ENCODE results near the gene PFKM.
"Not testable (repeated sequence)": the region's sequence is repeated elsewhere in the genome, so short reads cannot be mapped to it uniquely, and the experiment has no call there.

Gene PFKM

DNA sequence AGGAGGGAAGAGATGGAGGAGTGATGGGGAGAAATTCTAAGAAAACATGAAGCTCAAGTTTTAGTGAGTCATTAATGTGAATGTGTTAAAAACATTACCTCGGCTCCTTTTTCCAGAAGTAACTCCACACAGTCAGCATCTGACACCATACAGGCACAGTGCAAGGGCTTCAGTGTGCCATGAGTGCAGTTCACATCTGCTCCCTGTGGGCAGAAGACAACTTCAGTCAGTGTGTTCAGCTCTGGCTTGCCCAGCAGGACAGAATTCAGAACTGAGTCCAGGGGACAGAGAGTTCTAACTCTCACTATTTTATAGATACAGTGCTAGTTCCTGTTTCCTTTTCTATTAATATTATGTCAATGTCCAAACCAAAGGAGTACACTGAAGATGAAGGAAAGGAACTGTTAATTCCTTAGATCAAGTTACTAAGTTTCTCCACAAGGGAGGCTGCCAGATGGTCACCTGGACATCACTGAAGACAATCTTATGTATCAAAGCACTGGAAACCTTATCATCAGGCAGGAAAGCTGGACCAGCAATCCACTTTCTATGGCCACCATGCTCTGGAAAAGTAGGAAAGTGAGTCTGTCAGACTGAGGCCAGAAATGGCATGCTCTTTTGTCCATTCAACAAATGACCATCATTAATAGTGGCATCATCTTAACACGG lies 32.1 kb downstream of the PFKM start:
- H4K20me1 ChIP-seq = peaks cover 38% of the 10 kb centered on the region; the same call in 1 of the 2 replicates
- H3K36me3 ChIP-seq = peaks cover 84% of the 10 kb centered on the region
- no peak overlapping the region for H3K9ac ChIP-seq
- no peaks in the 10 kb centered on the region for H3K27me3 ChIP-seq
- H3K9me3 ChIP-seq = no peaks in the 10 kb centered on the region
- H3K4me3 ChIP-seq = no peak overlapping the region
- H3K27ac ChIP-seq = no peak overlapping the region
- H3K4me1 ChIP-seq = peaks cover 5% of the 10 kb centered on the region
- TF ChIP-seq Cebpa-rat (IDR thresholded peaks at IDR 0.05) = no peak
- no peak overlapping the region for H3K4me2 ChIP-seq

DNA sequence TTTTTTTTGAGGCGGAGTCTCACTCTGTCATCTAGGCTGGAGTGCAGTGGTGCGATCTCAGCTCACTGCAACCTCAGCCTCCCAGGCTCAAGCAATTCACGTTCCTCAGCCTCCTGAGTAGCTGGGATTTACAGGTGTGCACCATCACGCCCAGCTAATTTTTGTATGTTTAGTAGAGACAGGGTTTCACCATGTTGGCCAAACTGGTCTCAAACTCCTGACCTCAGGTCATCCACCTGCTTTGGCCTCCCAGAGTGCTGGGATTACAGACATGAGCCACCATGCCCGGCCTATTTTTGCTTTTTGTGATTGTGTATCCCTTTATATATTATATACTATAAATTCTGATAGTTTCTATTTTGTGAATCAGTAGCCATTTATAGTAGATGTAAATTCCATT lies 36.6 kb downstream of the PFKM start:
- not testable (repeated sequence) for H4K20me1 ChIP-seq, H3K9ac ChIP-seq, H3K9me3 ChIP-seq, H3K27me3 ChIP-seq, H3K27ac ChIP-seq, H3K4me3 ChIP-seq
- Histone ChIP-seq H3K36me3 (peaks cover 39% of the 10 kb centered on the region), H3K4me1 (peaks cover 17% of the 10 kb centered on the region), H3K4me2 (peak overlapping the region; percentile 95; the same call in 1 of the 2 replicates)

DNA sequence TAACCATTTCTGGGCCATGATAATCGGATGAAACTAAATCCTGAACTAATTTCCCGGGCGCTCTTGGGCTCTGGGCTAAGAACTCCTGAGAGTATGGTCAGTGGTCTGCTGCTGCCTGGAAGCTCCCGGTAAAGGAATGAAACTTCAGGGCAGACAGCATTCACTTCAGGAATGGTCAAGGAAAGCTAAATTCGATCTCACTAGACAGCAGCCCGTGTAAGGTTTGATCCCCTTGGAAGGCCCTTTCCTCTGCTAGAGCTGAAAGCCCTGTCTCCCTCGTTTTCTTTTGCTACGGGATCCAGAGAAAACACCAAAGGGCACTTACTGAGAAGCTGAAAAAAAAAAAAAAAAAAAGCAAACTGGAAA lies 37.5 kb downstream of the PFKM start:
- peak overlapping the region; percentile 82 for H3K9ac ChIP-seq
- H3K4me3 ChIP-seq = peak overlapping the region; percentile 83
- TF ChIP-seq Cebpa-rat (IDR thresholded peaks at IDR 0.05) = no peak
- H3K27ac ChIP-seq = peak overlapping the region; percentile 62
- H3K27me3 ChIP-seq = no peaks in the 10 kb centered on the region
- peaks cover 17% of the 10 kb centered on the region for H3K4me1 ChIP-seq
- H3K9me3 ChIP-seq = no peaks in the 10 kb centered on the region
- peak overlapping the region; percentile 95 for H3K4me2 ChIP-seq
- peaks cover 10% of the 10 kb centered on the region; the same call in 1 of the 2 replicates for H4K20me1 ChIP-seq
- peaks cover 30% of the 10 kb centered on the region for H3K36me3 ChIP-seq

DNA sequence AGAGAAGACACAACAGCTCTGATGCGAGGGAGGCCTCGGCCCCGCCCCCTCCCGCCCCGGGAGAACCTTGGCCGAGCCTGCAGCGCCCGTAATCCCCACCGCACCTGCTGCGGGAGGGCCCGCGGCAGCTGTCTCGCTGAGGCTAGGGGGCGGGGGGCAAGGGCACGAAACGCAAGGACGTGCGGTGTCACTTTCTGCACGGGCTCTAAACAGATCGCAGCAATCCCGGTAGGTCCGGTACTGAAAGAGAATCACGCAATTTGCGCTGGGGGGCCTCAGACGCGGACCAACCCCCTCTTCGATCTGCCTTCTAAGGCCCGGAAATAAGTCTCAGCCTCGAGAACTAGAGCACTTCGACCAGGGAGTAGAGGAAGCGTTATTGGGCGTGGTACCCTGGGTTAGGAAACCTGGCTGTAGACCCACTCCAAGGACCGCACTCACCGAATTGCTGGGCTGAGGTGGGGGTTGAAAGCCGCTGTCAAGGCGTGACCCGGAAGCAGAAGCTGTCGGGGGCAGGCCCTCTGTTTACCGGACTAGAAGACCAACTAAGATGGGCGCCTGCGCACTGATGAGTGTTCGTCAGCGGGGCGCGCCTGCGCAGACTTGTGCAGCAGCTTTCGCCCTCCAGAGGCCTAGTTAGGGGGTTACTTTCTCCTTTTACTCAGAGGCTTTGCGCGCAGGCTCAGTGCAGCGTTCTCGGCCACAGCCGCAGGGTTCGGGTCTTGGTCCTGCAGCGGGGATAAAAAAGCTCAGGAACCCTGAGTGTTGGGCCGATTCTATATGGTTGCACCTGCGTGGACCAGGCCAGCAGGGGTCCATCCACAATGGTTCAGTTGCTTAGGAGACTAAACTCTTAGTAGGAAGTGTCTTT lies 38.1 kb downstream of the PFKM start, which contains the start of gene ASB8:
ASB8 (minus strand) TSS at position 498 of the 871 bp plus-strand sequence. CDS start 4,019 bp downstream, outside the sequence.
- Histone ChIP-seq H3K27ac (peak within 1 kb of the TSS; percentile 62), H4K20me1 (peaks cover 10% of the 10 kb centered on the region; the same call in 1 of the 2 replicates), H3K4me2 (peak within 1 kb of the TSS; percentile 95), H3K27me3 (no peaks in the 10 kb centered on the region), H3K9me3 (no peaks in the 10 kb centered on the region), H3K36me3 (peaks cover 24% of the 10 kb centered on the region), H3K4me1 (peaks cover 17% of the 10 kb centered on the region), H3K4me3 (peak within 1 kb of the TSS; percentile 83), H3K9ac (peak within 1 kb of the TSS; percentile 82)
- TF ChIP-seq Cebpa-rat (IDR thresholded peaks at IDR 0.05) = no peak

DNA sequence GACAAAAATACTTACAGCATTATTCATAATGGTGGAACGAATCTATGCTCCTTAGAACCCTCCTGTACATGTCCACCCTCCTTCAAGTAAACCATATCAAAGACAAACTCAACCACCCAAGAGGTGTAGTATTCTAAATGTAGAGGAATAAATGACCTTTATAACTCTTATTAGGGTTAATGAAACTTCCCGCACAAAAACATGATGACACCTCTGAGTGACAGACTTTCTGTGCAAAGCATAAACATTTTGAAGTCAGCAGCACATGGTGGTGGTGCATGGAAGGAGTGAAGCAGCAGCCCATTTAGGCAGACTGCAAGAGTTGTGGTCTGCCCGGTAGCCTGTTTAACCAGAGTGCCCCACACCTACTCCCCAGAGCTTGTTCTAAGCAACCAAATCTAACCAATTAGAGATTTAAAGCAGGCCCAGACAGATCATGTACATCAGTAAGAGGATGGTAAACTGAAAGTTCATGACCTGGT lies 38.8 kb downstream of the PFKM start:
- Histone ChIP-seq H3K36me3 (peaks cover 17% of the 10 kb centered on the region), H3K9ac (peak overlapping the region; percentile 82), H3K9me3 (no peaks in the 10 kb centered on the region), H3K4me3 (peak overlapping the region; percentile 83), H3K4me1 (peaks cover 17% of the 10 kb centered on the region), H3K27me3 (no peaks in the 10 kb centered on the region), H3K27ac (peak overlapping the region; percentile 62), H4K20me1 (peaks cover 7% of the 10 kb centered on the region; the same call in 1 of the 2 replicates), H3K4me2 (peak overlapping the region; percentile 95)
- no peak for TF ChIP-seq Cebpa-rat (IDR thresholded peaks at IDR 0.05)

DNA sequence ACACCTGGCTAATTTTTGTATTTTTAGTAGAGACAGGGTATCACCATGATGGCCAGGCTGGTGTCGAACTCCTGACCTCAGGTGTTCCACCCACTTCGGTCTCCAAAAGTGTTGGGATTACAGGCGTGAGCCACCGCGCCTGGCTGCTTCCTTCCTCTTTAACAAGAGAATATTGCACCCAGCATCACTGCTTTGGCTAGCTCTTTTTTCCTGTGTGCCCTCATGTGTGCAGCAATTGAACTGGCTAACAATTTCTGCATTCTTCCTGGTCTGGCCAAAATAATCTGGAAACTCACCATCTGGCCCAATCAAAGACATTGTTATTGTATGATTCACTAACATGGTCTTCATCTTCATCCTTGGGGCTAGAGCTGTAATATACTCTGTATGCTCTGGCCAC lies 40.9 kb downstream of the PFKM start:
- TF ChIP-seq Cebpa-rat (IDR thresholded peaks at IDR 0.05) = no peak
- no peak overlapping the region for H3K27ac ChIP-seq

DNA sequence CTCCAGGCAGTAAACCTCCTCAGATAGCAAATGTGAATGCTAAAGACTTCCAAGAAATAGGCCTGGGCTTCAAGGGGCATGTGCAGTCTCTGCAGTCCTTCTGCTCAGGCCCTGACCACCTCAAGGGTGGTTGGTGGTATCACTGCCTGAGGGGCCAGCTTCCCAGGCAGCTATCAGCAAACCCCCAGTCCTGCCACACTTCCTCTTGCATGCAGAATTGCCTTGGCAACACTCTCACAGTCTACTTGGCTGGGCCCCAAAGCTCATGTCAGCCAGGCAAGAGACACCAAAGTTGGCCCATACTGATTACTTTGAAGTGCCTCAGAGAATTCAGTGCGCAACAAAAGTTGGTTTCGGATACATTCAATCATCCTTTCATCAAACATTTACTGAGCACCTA lies 41.6 kb downstream of the PFKM start:
- H3K4me3 ChIP-seq = no peak overlapping the region
- no peaks in the 10 kb centered on the region for H4K20me1 ChIP-seq
- no peak overlapping the region for H3K27ac ChIP-seq
- H3K36me3 ChIP-seq = no peaks in the 10 kb centered on the region
- no peak overlapping the region for H3K4me2 ChIP-seq
- H3K27me3 ChIP-seq = no peaks in the 10 kb centered on the region
- H3K9ac ChIP-seq = no peak overlapping the region
- no peak for TF ChIP-seq Cebpa-rat (IDR thresholded peaks at IDR 0.05)
- peaks cover 16% of the 10 kb centered on the region for H3K4me1 ChIP-seq
- H3K9me3 ChIP-seq = no peaks in the 10 kb centered on the region

More for the DNA sequence above, 40.9 kb downstream of the PFKM start:
- Histone ChIP-seq H3K9me3 (no peaks in the 10 kb centered on the region), H3K4me1 (peaks cover 17% of the 10 kb centered on the region), H3K27me3 (no peaks in the 10 kb centered on the region), H4K20me1 (no peaks in the 10 kb centered on the region), H3K36me3 (no peaks in the 10 kb centered on the region), H3K4me2 (no peak overlapping the region), H3K4me3 (no peak overlapping the region), H3K9ac (no peak overlapping the region)

DNA sequence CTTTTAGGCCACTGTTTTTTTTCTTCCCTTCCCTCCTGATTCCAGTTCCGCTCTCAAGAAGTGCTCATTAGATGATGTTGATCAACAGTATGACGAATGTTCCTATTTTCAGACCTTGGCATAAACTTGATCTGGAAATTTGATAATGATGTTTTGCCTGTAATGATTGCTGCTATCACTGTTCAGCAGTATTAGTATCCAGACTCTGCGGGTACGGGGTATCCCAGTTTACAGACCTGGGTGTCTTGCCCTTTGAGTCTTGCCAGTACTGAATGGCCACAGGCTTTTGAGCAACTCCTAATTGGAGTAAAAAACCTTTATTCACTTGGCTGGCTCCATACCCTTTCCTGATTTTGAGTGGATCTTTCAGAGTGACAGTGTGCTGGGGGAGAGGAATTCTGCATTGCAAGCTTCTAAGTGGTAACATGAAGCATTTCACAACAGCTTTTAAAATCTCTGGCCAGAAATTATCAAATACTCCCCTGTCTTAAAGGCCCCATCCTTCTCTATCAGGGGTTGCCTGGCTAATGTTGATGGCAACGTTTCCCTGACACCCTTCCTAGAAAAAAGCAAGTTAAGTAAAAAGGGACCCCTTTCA lies 44.1 kb downstream of the PFKM start:
- Histone ChIP-seq H3K9ac (no peak overlapping the region), H3K36me3 (no peaks in the 10 kb centered on the region), H4K20me1 (no peaks in the 10 kb centered on the region), H3K4me3 (no peak overlapping the region), H3K27ac (no peak overlapping the region), H3K9me3 (no peaks in the 10 kb centered on the region), H3K27me3 (no peaks in the 10 kb centered on the region), H3K4me2 (no peak overlapping the region), H3K4me1 (no peaks in the 10 kb centered on the region)
- no peak for TF ChIP-seq Cebpa-rat (IDR thresholded peaks at IDR 0.05)

DNA sequence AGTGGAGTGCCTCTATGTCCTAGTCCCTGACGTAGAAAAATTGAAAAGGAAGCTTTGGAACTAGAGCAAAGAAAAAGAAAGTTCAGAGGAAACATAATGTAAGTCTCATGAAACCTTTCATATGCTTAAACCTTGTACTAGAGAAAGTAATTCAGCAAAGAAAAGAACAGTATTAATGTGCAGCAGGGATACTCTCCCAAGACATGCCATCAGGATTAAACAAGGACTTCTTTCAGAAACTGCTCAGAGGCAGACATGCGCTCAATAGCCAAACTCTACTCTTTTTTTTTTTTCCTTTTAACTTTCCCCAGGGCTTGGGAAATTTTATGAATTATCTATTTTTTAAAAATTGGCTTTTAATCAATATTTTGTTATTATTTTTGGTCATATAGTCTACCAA lies 45.3 kb downstream of the PFKM start:
- H3K27me3 ChIP-seq = no peaks in the 10 kb centered on the region
- H3K4me1 ChIP-seq = no peaks in the 10 kb centered on the region
- no peak overlapping the region for H3K4me3 ChIP-seq
- TF ChIP-seq Cebpa-rat (IDR thresholded peaks at IDR 0.05) = no peak
- H3K4me2 ChIP-seq = no peak overlapping the region
- H4K20me1 ChIP-seq = no peaks in the 10 kb centered on the region
- H3K9ac ChIP-seq = no peak overlapping the region
- no peaks in the 10 kb centered on the region for H3K9me3 ChIP-seq
- no peak overlapping the region for H3K27ac ChIP-seq
- H3K36me3 ChIP-seq = no peaks in the 10 kb centered on the region

Measured in BLaER1 (cell line).